GM21737 (cell line): ENCODE data around the gene ARHGEF19.
"Not testable (repeated sequence)": the region's sequence is repeated elsewhere in the genome, so short reads cannot be mapped to it uniquely, and the experiment has no call there.

Source experiments
- ATAC-seq: cut with Tn5 transposase; IDR thresholded peaks from one replicate; pipeline ENCODE4 v1.9.1; 2021; ENCODE audit warnings: mild to moderate bottlenecking, moderate library complexity; ENCODE audit not compliant: unreplicated experiment

Gene ARHGEF19

DNA sequence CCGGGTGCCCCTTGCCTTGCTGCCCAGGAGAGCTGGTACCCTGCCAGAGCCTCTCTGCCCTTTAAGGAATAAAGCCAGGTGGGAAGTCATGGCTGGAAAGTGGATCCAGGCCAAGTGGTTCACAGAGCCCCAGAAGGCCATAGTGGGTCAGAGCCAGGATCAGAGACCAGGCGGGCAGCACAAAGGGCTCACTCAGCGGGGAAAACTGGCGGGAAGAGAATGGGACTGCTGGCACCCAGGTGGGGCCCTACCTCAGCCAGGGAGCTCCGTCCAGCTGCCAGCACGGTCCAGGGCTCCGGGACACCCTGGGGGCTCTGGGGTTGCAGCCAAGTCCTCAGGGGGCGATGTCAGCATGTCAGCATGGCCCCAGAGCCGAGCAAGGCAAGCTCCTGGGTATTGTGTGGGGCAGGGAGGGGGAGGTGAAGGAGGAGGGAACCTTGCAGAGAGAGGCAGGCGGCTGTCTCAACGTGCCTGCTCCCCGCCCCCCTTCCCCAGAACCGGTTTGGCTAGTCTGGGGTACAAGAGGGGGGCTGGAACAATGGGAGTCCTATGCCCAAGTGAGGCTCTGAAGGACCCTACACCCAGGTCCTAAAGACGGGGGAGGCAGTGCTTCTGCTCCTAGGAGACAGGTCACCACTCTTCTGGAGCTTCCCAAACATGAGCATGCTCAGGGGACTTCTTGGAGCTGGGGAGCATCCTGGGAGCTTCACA, at the start of gene ARHGEF19:
Gene ARHGEF19 (minus strand): TSS at position 402 of the 711 bp plus-strand sequence. CDS start 3,598 bp downstream, outside the sequence.
- no peak for ATAC-seq

DNA sequence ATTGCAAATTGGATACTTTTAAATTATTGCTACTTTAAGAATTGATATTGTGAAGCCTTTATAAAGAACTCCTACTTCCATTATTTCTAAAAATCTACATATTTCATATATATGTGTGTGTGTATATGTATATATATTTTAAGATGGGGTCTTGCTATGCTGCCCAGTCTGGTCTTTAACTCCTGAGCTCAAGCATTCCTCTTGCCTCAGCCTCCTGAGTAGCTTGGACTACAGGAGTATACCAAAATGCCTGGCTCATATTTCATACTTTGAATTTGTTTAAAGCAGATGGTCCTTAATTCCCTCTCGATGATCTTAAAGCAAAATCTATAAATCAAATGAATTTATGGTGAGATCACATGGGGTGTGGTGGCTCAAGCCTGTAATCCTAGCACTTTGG, 49.6 kb upstream of the ARHGEF19 start:
- no peak for ATAC-seq

DNA sequence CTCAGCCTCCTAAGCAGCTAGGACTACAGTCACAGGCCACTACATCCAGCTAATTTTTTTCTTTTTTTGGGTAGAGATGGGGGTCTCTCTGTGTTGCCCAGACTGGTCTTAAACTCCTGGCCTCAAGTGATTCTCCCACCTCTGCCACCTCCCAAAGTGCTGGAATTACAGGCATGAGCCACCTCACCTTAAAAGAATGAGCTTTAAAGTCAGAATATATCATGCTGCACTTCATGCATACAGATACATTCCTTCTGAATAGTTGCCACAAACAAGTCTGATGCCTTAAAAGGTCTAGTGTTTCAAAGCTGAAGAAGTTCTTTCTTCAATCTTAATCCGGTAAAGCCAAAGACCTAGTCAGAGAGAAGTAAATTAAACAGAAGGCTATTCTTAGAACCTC, 48.4 kb upstream of the ARHGEF19 start:
- no peak for ATAC-seq

- no peak for ATAC-seq
Observed at GRCh38 chr1:16258591-16259135, 46.2 kb upstream of the ARHGEF19 start.

GRCh38 chr1:16257968-16258367, 45.5 kb upstream of the ARHGEF19 start:
- ATAC-seq: no peak

- ATAC-seq: not testable (repeated sequence)
Observed at GRCh38 chr1:16257556-16257955, 45.1 kb upstream of the ARHGEF19 start.

DNA sequence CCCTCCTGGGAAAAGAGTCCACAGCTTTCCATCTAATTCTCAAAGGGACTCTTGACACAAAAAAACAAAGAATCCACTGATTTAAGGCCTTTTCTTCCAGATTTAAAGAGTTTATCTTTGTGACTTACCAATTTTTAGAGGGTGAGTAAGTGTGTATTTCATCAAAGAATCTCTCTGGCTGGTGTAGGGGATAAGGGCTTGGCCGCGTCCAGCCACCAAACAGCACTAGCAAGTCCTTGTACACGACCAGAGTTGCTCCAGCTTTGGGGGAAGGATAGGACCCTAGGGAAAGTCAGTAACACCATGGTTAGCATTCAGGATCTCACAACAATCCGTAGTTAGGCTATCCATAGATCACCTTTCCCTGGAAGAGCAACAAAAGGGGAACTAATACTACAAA, 44.0 kb upstream of the ARHGEF19 start:
- no peak for ATAC-seq

DNA sequence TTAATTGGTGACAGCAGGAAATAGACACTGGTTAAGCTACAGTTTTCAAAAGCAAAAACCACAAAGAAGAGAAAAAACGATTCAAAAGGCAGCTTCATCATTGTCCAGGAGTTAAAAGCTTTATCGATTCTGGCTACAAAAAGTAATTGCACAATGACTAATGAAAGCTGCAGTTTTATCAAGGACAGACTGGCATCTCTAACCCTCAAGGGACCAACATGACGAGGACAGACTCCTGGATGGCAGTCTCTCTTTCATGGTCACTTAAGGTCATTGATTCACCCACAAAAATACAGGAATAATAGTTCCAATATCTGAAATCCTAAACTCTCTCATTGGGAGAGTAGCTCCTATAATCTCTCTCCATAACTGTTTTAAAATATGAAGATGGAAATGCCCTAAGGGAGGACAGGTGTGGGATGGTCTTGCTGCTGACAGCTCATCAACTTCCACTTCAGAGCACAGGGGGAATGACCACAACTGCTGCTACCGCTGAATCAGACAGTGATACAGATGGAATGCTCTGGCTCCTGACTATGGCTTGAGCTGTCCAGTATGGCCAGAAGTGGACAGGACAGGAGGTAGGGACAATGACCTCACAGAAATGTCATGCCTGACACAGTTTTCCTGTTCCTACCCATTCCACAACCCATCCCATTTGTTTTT, 41.9 kb upstream of the ARHGEF19 start:
- ATAC-seq: no peak

DNA sequence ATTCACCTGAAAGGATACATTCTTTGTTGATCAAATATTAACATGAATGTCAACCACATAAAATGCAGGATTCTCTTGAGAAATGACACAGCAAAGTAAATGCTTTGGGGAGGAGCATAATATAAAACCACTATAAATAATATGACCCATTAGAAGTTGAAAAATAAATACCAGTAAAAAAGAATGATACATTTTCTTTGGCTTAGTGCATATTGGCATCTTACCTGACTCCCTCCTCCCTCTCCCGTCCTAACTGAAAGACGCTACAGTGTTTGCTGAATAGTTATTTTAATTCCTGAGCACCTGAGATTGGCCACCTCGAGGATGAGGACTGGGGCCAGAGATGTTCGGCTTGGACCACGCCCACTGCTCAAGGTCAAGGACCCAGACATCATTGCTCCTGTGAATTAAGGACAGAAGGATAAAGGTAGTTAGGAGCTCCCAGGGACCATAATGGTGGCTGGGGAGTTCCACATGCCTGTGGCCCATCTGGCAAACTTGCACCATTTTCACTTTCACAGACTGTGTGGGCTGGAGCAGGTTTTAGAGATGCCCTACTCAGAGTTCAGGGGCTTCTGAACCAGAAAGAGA, 41.0 kb upstream of the ARHGEF19 start:
- ATAC-seq: no peak

GRCh38 chr1:16252912-16253311, 40.5 kb upstream of the ARHGEF19 start:
- ATAC-seq: no peak

DNA sequence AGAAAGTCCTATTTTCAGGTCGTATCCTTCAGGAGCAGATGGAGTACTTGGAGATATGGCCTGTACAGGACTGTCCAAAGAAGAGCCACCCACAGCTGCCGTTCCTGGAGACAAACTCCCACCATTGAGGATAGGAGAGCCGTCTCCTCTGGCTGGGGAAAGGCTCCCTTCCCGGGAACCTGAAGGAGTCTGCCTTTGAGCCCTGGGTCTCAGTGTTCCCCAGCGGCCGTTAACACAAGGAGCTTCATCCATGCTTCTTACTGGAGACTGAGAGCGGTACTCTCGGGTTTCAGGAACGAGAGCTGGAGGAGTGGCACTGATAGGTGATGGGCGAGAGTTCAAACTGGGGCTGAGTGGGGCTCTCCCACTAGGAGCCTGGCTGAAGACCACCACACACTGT, 38.9 kb upstream of the ARHGEF19 start:
- no peak for ATAC-seq

DNA sequence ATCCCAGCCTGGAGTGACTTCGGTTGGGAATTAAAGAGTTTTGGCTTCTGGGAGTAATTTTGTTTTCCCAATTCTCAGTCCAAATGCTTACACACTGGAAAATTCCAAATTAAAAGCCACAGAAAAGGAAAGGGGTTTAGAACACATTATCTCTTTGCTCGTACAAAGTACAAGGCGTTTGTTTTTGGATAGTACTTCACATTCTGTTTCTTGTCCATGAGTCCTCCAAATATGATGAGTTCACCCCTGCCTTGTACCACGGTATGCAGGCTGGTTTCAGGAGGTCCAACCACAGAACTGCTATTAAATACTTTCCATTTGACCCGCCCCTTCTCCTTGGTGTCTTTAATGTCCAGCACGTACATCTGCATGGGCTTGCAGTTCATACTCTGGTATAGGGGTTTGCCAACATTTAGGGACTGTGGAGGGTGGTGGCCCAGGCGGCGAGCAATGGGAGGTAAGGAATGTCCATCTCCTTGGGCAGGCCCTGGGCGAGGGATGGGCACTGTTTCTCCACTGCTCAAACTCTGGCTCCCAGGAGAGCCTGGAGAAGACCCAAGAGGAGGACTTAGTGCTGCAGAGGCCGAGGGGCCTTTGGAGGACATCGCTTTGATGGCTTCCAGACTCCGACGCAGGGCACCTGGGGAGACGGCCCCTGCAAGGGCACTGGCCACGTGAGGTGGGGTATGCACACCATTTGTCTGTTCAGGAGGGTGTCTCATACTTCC, 38.2 kb upstream of the ARHGEF19 start:
- no peak for ATAC-seq

DNA sequence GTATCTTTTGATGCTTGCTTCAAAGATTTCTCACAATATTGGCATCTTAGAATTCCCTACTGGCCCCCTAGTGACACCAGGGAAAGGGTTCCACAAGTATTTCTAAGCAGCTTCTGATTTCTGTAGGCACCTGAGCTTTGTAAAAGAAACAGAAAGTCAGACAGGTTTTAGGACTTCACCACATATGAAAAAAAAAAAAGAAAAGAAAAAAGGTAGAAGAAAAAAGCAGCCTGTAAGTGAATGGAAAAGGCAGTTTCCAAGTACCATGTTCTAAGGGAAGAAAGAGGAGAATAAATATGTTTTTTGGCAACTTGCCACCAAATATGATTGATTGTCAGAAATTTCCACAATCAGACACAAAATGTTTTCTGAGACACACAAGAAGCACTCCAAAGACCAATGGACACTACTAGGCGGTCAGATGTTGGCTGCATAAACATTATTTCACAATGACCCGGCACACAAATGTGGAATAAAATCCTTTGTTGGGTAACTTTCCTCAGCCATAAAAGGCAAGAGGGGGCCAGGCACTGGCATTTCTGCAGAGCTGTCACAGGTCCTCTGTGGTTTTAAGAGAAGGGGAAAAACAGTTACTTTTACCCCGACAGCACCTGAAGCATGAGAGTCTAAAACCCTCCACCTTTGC, 37.3 kb upstream of the ARHGEF19 start:
- no peak for ATAC-seq

DNA sequence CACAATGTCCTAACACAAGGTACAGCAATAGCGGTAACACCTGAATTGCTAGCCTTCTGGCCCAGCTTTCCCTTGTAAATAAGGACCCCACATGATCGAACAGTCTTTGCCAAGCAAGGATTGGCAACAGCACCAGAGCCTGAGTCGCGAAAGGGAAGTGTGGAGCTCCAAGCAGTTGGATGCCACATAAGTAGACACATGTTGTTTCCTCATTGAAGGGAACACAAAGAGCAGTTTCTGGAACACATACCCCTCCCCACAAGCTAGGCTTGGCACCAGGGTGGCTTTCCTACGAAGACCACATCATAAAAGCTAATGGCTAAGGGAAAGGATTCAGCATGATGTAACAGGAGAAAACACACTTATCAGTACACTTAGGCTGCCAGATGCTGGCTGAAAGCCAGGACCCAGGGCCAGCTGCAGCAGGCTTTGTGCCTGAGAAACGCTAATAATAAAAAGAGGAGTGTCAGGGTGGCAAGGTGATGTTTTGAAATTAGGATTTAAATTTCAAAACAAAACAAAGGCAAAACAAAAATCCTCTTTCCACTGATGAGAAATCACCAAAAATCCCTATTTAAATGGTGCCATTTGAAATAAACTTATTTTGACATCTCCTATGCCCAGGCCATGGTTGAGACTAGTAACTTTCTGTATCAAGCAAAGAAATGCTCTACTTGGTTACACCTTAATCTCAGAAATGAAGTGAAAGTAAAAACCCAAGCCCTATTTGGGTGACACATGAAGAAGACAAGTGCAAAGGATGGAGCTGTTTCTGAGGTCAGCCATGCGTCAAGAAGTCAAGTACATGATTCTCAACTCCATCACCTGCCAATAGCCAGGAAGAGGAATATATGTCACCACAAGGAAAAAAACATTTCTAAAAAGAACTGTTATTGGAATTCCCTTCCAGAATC, 36.4 kb upstream of the ARHGEF19 start:
- ATAC-seq: no peak

DNA sequence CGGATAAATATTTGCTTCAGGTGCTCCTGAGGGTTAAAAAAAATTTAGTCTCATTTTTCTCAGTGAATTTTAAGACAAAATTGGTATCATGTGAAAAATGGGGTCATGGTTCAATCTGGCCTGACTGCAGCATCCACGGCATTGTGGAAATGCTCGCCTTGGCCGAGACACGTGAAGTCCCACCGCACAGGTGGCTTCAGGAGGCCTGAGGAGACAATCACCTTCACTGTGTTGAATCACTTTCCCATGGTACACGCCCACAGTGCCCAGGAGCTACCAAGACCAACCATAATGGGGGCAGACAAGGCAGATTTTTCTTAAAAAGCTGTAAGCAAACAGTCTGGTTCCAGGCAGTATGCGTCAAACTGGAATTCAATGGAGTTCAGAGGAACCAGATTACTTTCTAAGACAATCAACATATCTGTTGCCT, 35.6 kb upstream of the ARHGEF19 start:
- ATAC-seq: no peak

- no peak for ATAC-seq
Observed at GRCh38 chr1:16247441-16247840, 35.0 kb upstream of the ARHGEF19 start.

DNA sequence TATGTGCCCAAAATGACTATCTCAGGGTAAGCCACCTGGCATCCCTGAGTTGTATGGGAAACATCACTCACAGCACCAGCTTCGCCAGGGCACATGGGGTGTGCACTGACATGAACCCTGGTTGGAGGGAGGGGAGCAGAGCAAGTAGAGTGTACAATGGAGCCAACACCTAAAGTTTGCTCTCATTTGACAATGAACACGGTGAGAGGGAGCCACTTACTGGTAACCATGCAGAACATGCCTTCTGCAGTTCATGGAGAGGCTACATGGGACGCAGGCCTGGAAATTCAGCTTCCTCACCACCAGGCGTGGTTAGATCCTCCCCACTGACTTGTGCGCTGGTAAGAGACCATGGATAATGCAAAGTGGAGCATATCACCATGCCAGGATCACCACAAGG, 34.5 kb upstream of the ARHGEF19 start:
- no peak for ATAC-seq

DNA sequence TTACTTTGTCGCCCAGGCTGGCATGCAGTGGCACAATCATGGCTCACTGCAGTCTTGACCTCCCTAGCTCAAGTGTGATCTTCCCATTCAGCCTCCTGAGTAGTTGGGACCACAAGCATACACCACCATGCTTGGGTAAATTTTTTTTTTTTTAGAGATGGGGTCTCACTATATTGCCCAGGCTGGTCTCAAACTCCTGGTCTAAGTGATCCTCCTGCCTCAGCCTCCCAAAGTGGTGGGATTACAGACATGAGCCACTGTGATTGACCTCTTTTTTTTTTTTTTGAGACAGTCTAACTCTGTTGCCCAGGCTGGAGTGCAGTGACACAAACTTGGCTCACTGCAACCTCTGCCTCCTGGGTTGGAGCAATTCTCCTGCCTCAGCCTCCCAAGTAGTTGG, 33.8 kb upstream of the ARHGEF19 start:
- ATAC-seq: not testable (repeated sequence)

DNA sequence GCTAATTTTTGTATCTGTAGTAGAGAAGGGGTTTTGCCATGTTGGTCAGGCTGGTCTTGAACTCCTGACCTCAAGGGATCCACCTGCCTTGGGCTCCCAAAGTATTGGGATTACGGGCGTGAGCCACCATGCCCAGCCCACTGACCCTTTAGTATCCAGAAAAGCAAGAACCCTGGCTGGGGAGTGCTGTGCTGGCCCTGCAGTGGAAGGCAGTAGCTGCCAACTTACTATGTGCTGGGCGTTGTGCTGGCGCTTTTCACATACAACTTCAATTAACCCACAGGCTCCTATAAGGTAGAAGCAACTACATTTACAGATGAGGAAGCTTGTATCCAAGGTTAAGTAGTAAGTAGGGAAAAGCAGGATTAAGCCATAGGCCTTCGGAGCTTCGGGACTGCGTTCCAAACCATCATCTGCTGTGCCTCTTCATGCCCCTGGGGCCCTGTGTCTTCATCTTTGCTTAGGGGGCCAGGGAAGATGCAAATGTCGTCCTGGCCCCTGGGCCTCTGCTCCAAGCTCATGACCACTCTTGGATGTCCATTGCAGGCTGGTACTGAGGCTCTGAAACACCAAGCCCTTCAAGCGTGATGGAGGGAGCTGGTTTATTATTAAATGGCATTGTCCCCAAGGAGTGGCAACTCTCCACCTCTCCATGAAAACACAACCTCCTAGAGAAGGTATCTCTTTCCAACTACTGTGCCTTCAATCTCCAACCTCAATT, 33.2 kb upstream of the ARHGEF19 start:
- ATAC-seq: no peak
